ENCODE measurements around the gene FGFBP3.
A peak's percentile ranks its signal among the peaks of the same experiment; 100 is the strongest.
"Not testable (repeated sequence)": the region's sequence is repeated elsewhere in the genome, so short reads cannot be mapped to it uniquely, and the experiment has no call there.

FGFBP3 gene

DNA sequence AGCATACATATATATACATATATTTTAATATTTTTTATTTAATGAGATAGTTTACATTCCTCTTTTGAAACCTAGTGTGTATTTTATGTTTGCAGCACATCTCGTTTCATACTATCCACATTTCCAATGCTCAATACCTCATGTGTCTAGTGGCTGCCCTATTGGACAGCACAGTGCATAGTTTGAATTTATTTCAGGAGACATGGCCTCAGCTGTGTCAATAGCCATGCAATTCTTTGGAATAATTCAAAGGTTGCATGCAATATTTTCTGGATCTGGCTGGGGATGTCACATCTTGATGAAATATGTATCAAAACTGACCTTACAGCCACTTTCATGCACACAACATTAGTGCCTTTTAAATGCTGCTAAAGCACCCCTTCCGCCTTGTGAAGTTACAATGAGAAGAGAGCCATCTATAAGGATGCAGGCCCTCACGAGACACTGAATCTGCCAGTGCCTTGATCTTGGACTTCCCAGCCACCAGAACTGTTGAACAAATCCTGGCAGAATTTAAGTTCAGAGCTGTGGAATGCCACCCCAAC, 13.0 kb downstream of the FGFBP3 start:
- Histone ChIP-seq H3K27ac (ENCODE audit: low read length) (no peak overlapping the region), H3K4me1 (ENCODE audit: control insufficient read depth, low read depth, low read length) (peaks cover 5% of the 10 kb centered on the region), H3K9me3 (ENCODE audit: control insufficient read depth, low read depth, low read length) (no peaks in the 10 kb centered on the region), H3K4me3 (ENCODE audit: low read length) (no peak overlapping the region), H3K36me3 (ENCODE audit: control insufficient read depth, low read depth, low read length) (no peaks in the 10 kb centered on the region), H3K27me3 (ENCODE audit: control insufficient read depth, insufficient read depth, low read length) (no peaks in the 10 kb centered on the region), H3K9ac (ENCODE audit: low read length) (no peak overlapping the region)

- H3K36me3 ChIP-seq (ENCODE audit: control insufficient read depth, low read depth, low read length); H3K9ac ChIP-seq (ENCODE audit: low read length); H3K27me3 ChIP-seq (ENCODE audit: control insufficient read depth, insufficient read depth, low read length); H3K27ac ChIP-seq (ENCODE audit: low read length); H3K4me1 ChIP-seq (ENCODE audit: control insufficient read depth, low read depth, low read length); H3K9me3 ChIP-seq (ENCODE audit: control insufficient read depth, low read depth, low read length); H3K4me3 ChIP-seq (ENCODE audit: low read length): not testable (repeated sequence)
These were observed 15.0 kb downstream of the FGFBP3 start for GRCh38 chr10:91894261-91894685.

DNA sequence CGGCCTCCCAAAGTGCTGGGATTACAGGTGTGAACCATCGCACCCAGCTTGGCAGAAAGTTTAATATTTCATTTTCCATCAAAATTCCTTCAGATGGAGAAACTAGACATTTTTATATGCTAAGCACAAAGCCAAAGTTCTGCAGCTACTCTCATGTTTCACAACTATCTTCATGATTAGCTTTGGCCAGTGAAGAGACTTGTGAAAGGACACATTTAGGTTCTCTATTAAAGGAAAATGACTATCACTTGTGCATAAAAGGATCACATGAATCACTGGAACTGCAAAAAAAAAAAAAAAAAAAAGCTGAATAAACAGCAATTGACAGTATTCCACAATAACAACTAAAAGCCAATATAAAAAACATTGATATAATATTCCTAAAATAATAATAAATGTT, 16.2 kb downstream of the FGFBP3 start:
- Histone ChIP-seq H3K27me3 (ENCODE audit: control insufficient read depth, insufficient read depth, low read length) (no peaks in the 10 kb centered on the region), H3K9ac (ENCODE audit: low read length) (no peak overlapping the region), H3K4me1 (ENCODE audit: control insufficient read depth, low read depth, low read length) (peaks cover 16% of the 10 kb centered on the region), H3K36me3 (ENCODE audit: control insufficient read depth, low read depth, low read length) (no peaks in the 10 kb centered on the region), H3K4me3 (ENCODE audit: low read length) (no peak overlapping the region), H3K27ac (ENCODE audit: low read length) (no peak overlapping the region), H3K9me3 (ENCODE audit: control insufficient read depth, low read depth, low read length) (no peaks in the 10 kb centered on the region)

DNA sequence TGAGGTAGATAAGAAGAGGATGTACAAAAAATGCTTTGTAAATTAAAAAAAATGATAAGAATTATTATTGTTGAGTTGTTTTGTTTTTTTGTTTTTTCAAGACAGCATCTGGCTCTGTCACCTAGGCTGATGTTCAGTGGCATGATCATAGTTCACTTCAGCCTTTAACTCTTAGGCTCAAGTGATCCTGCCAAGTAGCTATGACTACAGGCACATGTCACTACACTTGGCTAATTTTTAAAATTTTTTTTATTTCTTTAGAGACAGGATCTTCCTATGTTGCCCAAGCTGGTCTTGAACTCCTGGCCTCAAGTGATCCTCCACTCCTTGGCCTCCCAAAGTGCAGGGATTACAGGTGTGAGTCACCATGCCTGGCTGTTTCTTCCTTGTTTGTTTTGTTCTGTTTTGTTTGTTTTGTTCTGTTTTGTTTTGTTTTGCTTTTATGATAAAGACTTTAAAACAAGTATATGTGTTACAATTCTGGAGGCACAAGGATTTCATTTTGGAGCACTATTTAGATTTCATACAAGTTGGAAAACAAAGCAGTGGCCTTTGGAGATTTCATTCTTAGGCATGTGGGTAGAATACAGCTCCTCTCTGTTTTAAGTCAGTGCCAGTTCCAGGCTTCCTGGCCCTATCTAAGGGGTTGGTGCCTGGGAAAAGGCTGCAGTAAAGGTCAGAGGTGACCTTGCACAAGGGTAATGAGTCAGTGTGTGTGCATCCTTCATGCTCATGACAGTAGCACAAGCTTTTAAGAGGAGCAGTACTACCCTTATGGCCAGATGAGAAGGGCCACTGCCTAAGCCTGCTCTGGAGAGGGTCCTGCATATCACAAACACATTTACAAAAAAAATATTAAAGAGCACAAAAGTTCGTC, 17.9 kb downstream of the FGFBP3 start:
- Histone ChIP-seq H3K36me3 (ENCODE audit: control insufficient read depth, low read depth, low read length) (no peaks in the 10 kb centered on the region), H3K9ac (ENCODE audit: low read length) (no peak overlapping the region), H3K27ac (ENCODE audit: low read length) (no peak overlapping the region), H3K4me1 (ENCODE audit: control insufficient read depth, low read depth, low read length) (peaks cover 28% of the 10 kb centered on the region), H3K4me3 (ENCODE audit: low read length) (no peak overlapping the region), H3K9me3 (ENCODE audit: control insufficient read depth, low read depth, low read length) (no peaks in the 10 kb centered on the region), H3K27me3 (ENCODE audit: control insufficient read depth, insufficient read depth, low read length) (no peaks in the 10 kb centered on the region)

DNA sequence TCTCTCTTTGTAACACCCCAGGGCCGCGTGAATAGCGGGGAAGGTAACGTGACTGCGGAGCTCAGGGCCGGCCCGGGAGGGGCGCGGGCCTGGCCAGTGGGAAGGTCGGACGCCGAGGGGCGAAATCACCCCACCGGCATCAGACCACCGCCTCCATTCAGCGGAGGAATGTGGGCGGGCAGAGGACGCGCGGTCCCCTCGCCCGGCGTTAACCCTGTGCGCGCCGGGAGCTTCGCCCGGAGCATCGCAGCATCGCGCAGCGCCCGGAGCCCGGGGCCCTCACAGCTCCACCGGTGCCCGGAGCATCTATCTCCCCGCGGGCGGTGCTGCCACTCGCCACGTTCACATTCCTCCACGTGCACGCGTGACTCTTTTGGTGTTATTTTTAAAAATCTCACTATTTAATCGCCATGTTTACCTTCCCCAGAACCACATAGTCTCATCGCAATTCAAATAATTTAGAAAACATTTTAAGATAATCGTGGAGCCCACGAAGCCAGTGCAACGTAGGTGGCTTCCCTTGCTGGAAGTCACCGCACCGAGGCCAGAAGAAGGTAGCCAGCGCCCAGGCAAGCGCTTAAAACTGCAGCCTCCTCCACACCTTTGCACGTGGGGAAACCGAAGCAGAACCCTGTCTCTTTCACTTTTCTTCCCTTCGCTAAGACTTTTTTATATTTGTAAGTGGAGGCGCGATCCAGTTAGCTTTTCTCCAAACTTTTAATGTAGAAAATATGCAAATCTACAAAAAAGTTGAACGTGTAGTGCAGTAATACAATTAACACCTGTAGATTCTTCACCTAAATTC, 21.8 kb downstream of the FGFBP3 start:
- Histone ChIP-seq H3K4me3 (ENCODE audit: low read length) (peak overlapping the region; percentile 31), H3K4me1 (ENCODE audit: control insufficient read depth, low read depth, low read length) (peaks cover 52% of the 10 kb centered on the region), H3K9me3 (ENCODE audit: control insufficient read depth, low read depth, low read length) (no peaks in the 10 kb centered on the region), H3K27me3 (ENCODE audit: control insufficient read depth, insufficient read depth, low read length) (no peaks in the 10 kb centered on the region), H3K36me3 (ENCODE audit: control insufficient read depth, low read depth, low read length) (no peaks in the 10 kb centered on the region), H3K27ac (ENCODE audit: low read length) (peak overlapping the region; percentile 95), H3K9ac (ENCODE audit: low read length) (peak overlapping the region; percentile 75)

GRCh38 chr10:91886954-91887271, 22.4 kb downstream of the FGFBP3 start:
- H3K9ac ChIP-seq (ENCODE audit: low read length): peak overlapping the region; percentile 75
- H3K4me3 ChIP-seq (ENCODE audit: low read length): peak overlapping the region; percentile 30
- H3K9me3 ChIP-seq (ENCODE audit: control insufficient read depth, low read depth, low read length): no peaks in the 10 kb centered on the region
- H3K36me3 ChIP-seq (ENCODE audit: control insufficient read depth, low read depth, low read length): no peaks in the 10 kb centered on the region
- H3K27ac ChIP-seq (ENCODE audit: low read length): peak overlapping the region; percentile 95
- H3K27me3 ChIP-seq (ENCODE audit: control insufficient read depth, insufficient read depth, low read length): no peaks in the 10 kb centered on the region
- H3K4me1 ChIP-seq (ENCODE audit: control insufficient read depth, low read depth, low read length): peaks cover 52% of the 10 kb centered on the region

GRCh38 chr10:91885362-91886079, 23.8 kb downstream of the FGFBP3 start:
- Histone ChIP-seq H3K4me1 (ENCODE audit: control insufficient read depth, low read depth, low read length) (peaks cover 52% of the 10 kb centered on the region), H3K36me3 (ENCODE audit: control insufficient read depth, low read depth, low read length) (no peaks in the 10 kb centered on the region), H3K9me3 (ENCODE audit: control insufficient read depth, low read depth, low read length) (no peaks in the 10 kb centered on the region), H3K4me3 (ENCODE audit: low read length) (no peak overlapping the region), H3K27me3 (ENCODE audit: control insufficient read depth, insufficient read depth, low read length) (no peaks in the 10 kb centered on the region), H3K27ac (ENCODE audit: low read length) (no peak overlapping the region), H3K9ac (ENCODE audit: low read length) (no peak overlapping the region)

- Histone ChIP-seq H3K4me1 (ENCODE audit: control insufficient read depth, low read depth, low read length) (peaks cover 57% of the 10 kb centered on the region), H3K4me3 (ENCODE audit: low read length) (no peak overlapping the region), H3K36me3 (ENCODE audit: control insufficient read depth, low read depth, low read length) (no peaks in the 10 kb centered on the region), H3K27me3 (ENCODE audit: control insufficient read depth, insufficient read depth, low read length) (no peaks in the 10 kb centered on the region), H3K9ac (ENCODE audit: low read length) (peak overlapping the region; percentile 35), H3K27ac (ENCODE audit: low read length) (peak overlapping the region; percentile 48), H3K9me3 (ENCODE audit: control insufficient read depth, low read depth, low read length) (no peaks in the 10 kb centered on the region)
These were observed 24.8 kb downstream of the FGFBP3 start for GRCh38 chr10:91884536-91884935.

DNA sequence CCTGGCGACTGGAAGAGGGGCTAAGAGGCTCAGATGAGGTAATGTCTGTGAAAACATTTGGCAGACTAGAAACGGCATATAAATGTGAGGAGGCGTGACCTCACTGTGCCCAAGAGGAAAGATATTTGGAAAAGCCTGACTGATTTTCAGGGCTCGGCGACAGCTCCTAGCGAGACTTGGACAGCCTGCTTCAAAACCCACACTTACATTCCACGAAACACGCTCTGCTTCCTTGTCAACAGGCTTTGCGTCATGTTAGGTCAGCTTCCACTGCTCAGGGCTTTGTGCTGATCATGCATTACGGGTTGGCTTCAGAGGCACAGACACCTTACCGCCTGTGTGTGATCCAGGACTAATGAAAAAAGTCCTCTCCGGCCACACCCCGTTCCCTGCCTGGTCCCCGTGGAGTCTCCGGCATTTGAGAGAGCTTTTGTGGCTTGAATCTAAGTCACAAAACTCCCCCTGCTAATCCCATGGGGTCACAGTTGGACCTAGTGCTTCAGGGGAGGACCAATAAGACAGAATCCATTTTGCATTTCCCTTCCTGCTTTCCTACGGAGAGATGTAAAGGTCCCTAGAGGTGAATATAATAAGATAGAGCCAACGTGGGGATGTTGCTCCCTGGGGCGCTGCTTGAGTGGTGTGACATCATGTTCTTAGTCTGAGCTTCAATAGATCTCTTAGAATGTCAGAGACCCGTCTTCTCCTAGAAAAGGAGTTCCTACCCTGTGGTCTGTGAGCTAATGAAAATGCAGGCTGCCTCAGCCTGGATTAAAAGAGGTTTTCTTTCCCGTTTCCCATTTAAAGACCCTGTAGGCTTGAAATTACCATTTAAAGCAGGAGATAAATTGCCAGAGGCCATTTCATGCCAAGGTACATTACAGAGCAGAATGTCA, 25.5 kb downstream of the FGFBP3 start:
- H3K36me3 ChIP-seq (ENCODE audit: control insufficient read depth, low read depth, low read length): no peaks in the 10 kb centered on the region
- H3K27me3 ChIP-seq (ENCODE audit: control insufficient read depth, insufficient read depth, low read length): no peaks in the 10 kb centered on the region
- H3K9ac ChIP-seq (ENCODE audit: low read length): peak overlapping the region; percentile 35
- H3K9me3 ChIP-seq (ENCODE audit: control insufficient read depth, low read depth, low read length): no peaks in the 10 kb centered on the region
- peak overlapping the region; percentile 31 for H3K4me3 ChIP-seq (ENCODE audit: low read length)
- peak overlapping the region; percentile 87 for H3K27ac ChIP-seq (ENCODE audit: low read length)
- H3K4me1 ChIP-seq (ENCODE audit: control insufficient read depth, low read depth, low read length): peaks cover 60% of the 10 kb centered on the region

GRCh38 chr10:91880310-91880709, 29.0 kb downstream of the FGFBP3 start:
- H3K27ac ChIP-seq (ENCODE audit: low read length): no peak overlapping the region

More at GRCh38 chr10:91880310-91880709, 29.0 kb downstream of the FGFBP3 start:
- no peaks in the 10 kb centered on the region for H3K36me3 ChIP-seq (ENCODE audit: control insufficient read depth, low read depth, low read length)
- no peaks in the 10 kb centered on the region for H3K27me3 ChIP-seq (ENCODE audit: control insufficient read depth, insufficient read depth, low read length)
- peak overlapping the region; percentile 8 for H3K4me3 ChIP-seq (ENCODE audit: low read length)
- H3K9me3 ChIP-seq (ENCODE audit: control insufficient read depth, low read depth, low read length): no peaks in the 10 kb centered on the region
- peaks cover 40% of the 10 kb centered on the region for H3K4me1 ChIP-seq (ENCODE audit: control insufficient read depth, low read depth, low read length)
- peak overlapping the region; percentile 16 for H3K9ac ChIP-seq (ENCODE audit: low read length)
